ENCODE data around the gene LRRC32.

DNA sequence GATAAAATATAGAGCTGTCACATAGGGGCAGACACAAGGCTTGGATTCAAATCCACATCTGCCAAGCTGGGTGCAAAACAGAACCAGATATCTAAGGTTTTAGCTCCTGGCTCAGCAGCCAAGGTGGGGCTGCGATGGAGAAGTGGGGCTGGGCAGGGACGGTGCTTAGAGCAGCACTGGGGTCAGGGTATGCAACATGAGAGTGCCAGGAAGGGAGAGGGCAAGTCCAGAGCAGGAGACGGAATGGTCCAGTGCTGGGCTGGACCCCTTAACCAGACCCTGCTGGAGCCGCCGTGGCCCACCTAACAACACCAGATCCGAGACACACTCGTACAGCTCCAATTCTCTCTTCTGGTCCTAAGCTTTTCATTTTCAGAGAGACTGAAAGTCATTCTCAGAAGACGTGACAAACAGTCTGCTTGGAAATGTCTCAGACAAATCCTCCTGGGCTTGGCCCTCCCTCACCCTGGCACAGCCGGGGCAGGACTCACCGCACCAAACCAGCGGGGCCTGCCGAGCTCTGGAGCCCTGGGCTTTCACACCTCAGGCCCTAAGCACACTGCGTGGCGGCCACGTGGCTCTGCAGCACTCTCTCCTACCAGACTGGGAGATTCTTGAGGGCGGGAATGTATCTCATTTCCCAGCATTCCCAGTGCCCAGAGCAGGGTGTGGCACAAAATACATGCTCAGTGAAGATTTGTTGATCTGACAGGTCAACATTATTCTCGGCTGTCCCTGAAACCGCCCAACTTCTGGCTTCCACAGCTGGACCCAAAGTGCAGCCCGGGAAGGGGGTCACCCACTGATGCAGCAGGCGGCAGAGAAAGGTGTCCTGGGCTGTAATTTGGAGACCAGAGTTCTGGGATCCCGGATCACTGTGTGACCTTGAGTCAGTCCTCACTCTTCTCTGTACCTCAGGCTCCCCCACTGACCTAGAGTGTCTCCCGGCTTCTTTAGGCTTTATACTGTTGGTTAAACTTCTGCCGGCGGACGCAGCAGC is 11.6 kb downstream of the LRRC32 start:
- TF ChIP-seq, protein P1, sequence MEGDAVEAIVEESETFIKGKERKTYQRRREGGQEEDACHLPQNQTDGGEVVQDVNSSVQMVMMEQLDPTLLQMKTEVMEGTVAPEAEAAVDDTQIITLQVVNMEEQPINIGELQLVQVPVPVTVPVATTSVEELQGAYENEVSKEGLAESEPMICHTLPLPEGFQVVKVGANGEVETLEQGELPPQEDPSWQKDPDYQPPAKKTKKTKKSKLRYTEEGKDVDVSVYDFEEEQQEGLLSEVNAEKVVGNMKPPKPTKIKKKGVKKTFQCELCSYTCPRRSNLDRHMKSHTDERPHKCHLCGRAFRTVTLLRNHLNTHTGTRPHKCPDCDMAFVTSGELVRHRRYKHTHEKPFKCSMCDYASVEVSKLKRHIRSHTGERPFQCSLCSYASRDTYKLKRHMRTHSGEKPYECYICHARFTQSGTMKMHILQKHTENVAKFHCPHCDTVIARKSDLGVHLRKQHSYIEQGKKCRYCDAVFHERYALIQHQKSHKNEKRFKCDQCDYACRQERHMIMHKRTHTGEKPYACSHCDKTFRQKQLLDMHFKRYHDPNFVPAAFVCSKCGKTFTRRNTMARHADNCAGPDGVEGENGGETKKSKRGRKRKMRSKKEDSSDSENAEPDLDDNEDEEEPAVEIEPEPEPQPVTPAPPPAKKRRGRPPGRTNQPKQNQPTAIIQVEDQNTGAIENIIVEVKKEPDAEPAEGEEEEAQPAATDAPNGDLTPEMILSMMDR (IDR thresholded peaks at IDR 0.05): no peak
- TF ChIP-seq POLR2A (IDR thresholded peaks at IDR 0.05; ENCODE audit: low read length) (no peak), NFE2L2 (conservative IDR thresholded peaks at IDR 0.05; ENCODE audit: low read length) (no peak)

All from A549 (cell line).